ENCODE results near the gene DNTT. TPM values are rescaled to one million over a fixed set of nuclear protein-coding genes. Genes with fewer than 3 reads are reported as not detected.

Gene DNTT
- total RNA-seq, 1 donor from 2014 or later, result not detected

- H3K27ac Mint-ChIP-seq, result no peak overlapping the region
- no peak for DNase-seq (ENCODE audit: low spot score)
- no peak overlapping the region for H3K4me3 Mint-ChIP-seq
- Histone ChIP-seq H3K9me3 (ENCODE audit: low read depth) (no peaks in the 10 kb centered on the region), H3K36me3 (no peaks in the 10 kb centered on the region), H4K20me1 (ENCODE audit: low read depth) (no peaks in the 10 kb centered on the region), H3F3A (ENCODE audit: low read depth) (no peaks in the 10 kb centered on the region), H2AFZ (replicated peaks) (peak overlapping the region; percentile 55), H3K9ac (no peak overlapping the region), H3K27me3 (no peaks in the 10 kb centered on the region), H3K4me1 (no peaks in the 10 kb centered on the region), H3K4me2 (no peak overlapping the region), H3K79me2 (ENCODE audit: low read depth) (no peaks in the 10 kb centered on the region), H3K27ac (no peak overlapping the region), H3K4me3 (no peak overlapping the region)
- TF ChIP-seq EZH2 (IDR thresholded peaks at IDR 0.05), result no peak
- TF ChIP-seq CTCF (IDR thresholded peaks at IDR 0.05), result no peak
- no peak for TF ChIP-seq EZH2phosphoT487 (IDR thresholded peaks at IDR 0.05)
- H3K9me3 Mint-ChIP-seq, result no peaks in the 10 kb centered on the region
- H3K4me1 Mint-ChIP-seq, result peaks cover 10% of the 10 kb centered on the region
- H3K27me3 Mint-ChIP-seq (ENCODE audit: insufficient read depth, low read depth), result peaks cover 3% of the 10 kb centered on the region
- no peaks in the 10 kb centered on the region for H3K36me3 Mint-ChIP-seq
These were observed 16.0 kb upstream of the DNTT start for GRCh38 chr10:96288151-96288621.

GRCh38 chr10:96289218-96289910, 14.9 kb upstream of the DNTT start:
- TF ChIP-seq EZH2 (IDR thresholded peaks at IDR 0.05) (no peak), CTCF (IDR thresholded peaks at IDR 0.05) (no peak), EZH2phosphoT487 (IDR thresholded peaks at IDR 0.05) (no peak)
- Mint-ChIP-seq H3K9me3 (no peaks in the 10 kb centered on the region), H3K4me1 (peaks cover 10% of the 10 kb centered on the region), H3K36me3 (no peaks in the 10 kb centered on the region), H3K27ac (no peak overlapping the region), H3K4me3 (no peak overlapping the region), H3K27me3 (ENCODE audit: insufficient read depth, low read depth) (peaks cover 3% of the 10 kb centered on the region)
- Histone ChIP-seq H4K20me1 (ENCODE audit: low read depth) (no peaks in the 10 kb centered on the region), H3K4me1 (no peaks in the 10 kb centered on the region), H3K4me2 (no peak overlapping the region), H3F3A (ENCODE audit: low read depth) (no peaks in the 10 kb centered on the region), H3K27ac (no peak overlapping the region), H3K36me3 (no peaks in the 10 kb centered on the region), H2AFZ (replicated peaks) (no peak overlapping the region), H3K9ac (no peak overlapping the region), H3K79me2 (ENCODE audit: low read depth) (no peaks in the 10 kb centered on the region), H3K4me3 (no peak overlapping the region), H3K27me3 (no peaks in the 10 kb centered on the region), H3K9me3 (ENCODE audit: low read depth) (no peaks in the 10 kb centered on the region)
- DNase-seq (ENCODE audit: low spot score), result no peak

- Histone ChIP-seq H3K27ac (no peak overlapping the region), H3F3A (ENCODE audit: low read depth) (no peaks in the 10 kb centered on the region), H2AFZ (replicated peaks) (peak overlapping the region; percentile 52), H3K9me3 (ENCODE audit: low read depth) (no peaks in the 10 kb centered on the region), H3K4me1 (no peaks in the 10 kb centered on the region), H3K79me2 (ENCODE audit: low read depth) (no peaks in the 10 kb centered on the region), H3K4me3 (no peak overlapping the region), H3K4me2 (no peak overlapping the region), H3K36me3 (no peaks in the 10 kb centered on the region), H3K27me3 (no peaks in the 10 kb centered on the region), H3K9ac (no peak overlapping the region), H4K20me1 (ENCODE audit: low read depth) (no peaks in the 10 kb centered on the region)
- Mint-ChIP-seq H3K4me1 (peaks cover 10% of the 10 kb centered on the region), H3K36me3 (no peaks in the 10 kb centered on the region), H3K27me3 (ENCODE audit: insufficient read depth, low read depth) (peaks cover 3% of the 10 kb centered on the region), H3K27ac (no peak overlapping the region), H3K4me3 (no peak overlapping the region), H3K9me3 (no peaks in the 10 kb centered on the region)
- DNase-seq (ENCODE audit: low spot score), result no peak
- TF ChIP-seq EZH2phosphoT487 (IDR thresholded peaks at IDR 0.05) (no peak), EZH2 (IDR thresholded peaks at IDR 0.05) (no peak), CTCF (IDR thresholded peaks at IDR 0.05) (no peak)
These were observed 13.7 kb upstream of the DNTT start for GRCh38 chr10:96290368-96291133.
